A549 (cell line): Measurements from ENCODE around the gene KRTAP5-2. TPM values are rescaled to one million over a fixed set of nuclear protein-coding genes. Genes with fewer than 3 reads are reported as not detected.

Source experiments
- ATAC-seq, 2 experiments: fragments of 200-7000 bp in 1 of 2; fragments of >200 bp in 1 of 2; cut with Nextera tagmentation in 1 of 2; cut with Tn5 transposase in 1 of 2; 3 replicates each; pipeline versions ENCODE4 v1.8.0 to v1.9.1; 2018 to 2020; ENCODE audit warnings: mild to moderate bottlenecking in 1 of 2, moderate library complexity in 1 of 2
- CTCF ChIA-PET: fragments of 300-600 bp; sonication (Branson Sonifier 250); formaldehyde crosslinking; extraction: SDS; loops from one replicate; lab custom pipeline; 2021; ENCODE audit warnings: antibody characterized with exemption, inconsistent platforms; lab: Yijun Ruan, JAX
- POLR2A ChIA-PET: fragments of 350-600 bp; formaldehyde crosslinking; extraction: SDS; loops from one replicate; lab custom pipeline; 2021; ENCODE audit warnings: antibody characterized with exemption, inconsistent platforms; lab: Yijun Ruan, JAX
- DNase-seq, 2 experiments: peaks; one replicate each; pipeline versions ENCODE4 v3.0.0 to v3.0.0-alpha.2; 2011 to 2016; ENCODE audit warnings: low read depth in 1 of 2, low spot score in 1 of 2
- FAIRE-seq: peaks from 2 replicates; lab custom pipeline; 2011; peaks lifted over from hg19 to GRCh38; lab: Jason Lieb, UNC
- H3K27ac ChIP-seq, 2 experiments: fragments of >200 bp; sonication (Bioruptor Twin); formaldehyde crosslinking; 3 replicates each; pipeline ENCODE4 v1.5.1; 2016 to 2017
- H3K4me1 ChIP-seq: fragments of >200 bp; sonication (Bioruptor Twin); formaldehyde crosslinking; 3 replicates; pipeline ENCODE4 v1.6.1; 2016
- H3K4me2 ChIP-seq: fragments of >200 bp; sonication (Bioruptor Twin); formaldehyde crosslinking; 3 replicates; pipeline ENCODE4 v1.6.1; 2016
- H3K4me3 ChIP-seq: fragments of >200 bp; sonication (Bioruptor Twin); formaldehyde crosslinking; 3 replicates; pipeline ENCODE4 v1.5.1; 2016
- H3K9me3 ChIP-seq: fragments of >200 bp; sonication (Bioruptor Twin); formaldehyde crosslinking; 3 replicates; pipeline ENCODE4 v1.6.1; 2016
- BCL3 ChIP-seq: fragments of >200 bp; sonication (Bioruptor Twin); formaldehyde crosslinking; IDR thresholded peaks from 3 replicates; pipeline ENCODE4 v1.6.1; 2016
- CBX2 ChIP-seq: fragments of 200-600 bp; sonication (generic); IDR thresholded peaks from 2 replicates; pipeline ENCODE4 v1.6.1; 2016; ENCODE audit warnings: low read depth, mild to moderate bottlenecking, borderline replicate concordance
- CHD2 ChIP-seq: fragments of 150-350 bp; IDR thresholded peaks from 2 replicates; pipeline ENCODE4 v1.6.1; 2014; ENCODE audit warnings: low read length; ENCODE audit not compliant: partially characterized antibody
- ELK1 ChIP-seq: fragments of 150-350 bp; IDR thresholded peaks from 2 replicates; pipeline ENCODE4 v1.6.1; 2014; ENCODE audit warnings: low read depth, mild to moderate bottlenecking, low read length
- FOSL2 ChIP-seq, 2 experiments: fragments of 450-650 bp in 1 of 2; fragments of >200 bp in 1 of 2; sonication (Bioruptor Twin) in 1 of 2; formaldehyde crosslinking; IDR thresholded peaks; 2 replicates each; pipeline versions ENCODE4 v1.5.0 to v1.6.1; 2016 to 2020; ENCODE audit warnings: mild to moderate bottlenecking in 1 of 2, moderate library complexity in 1 of 2
- FOXS1 ChIP-seq: fragments of 250-450 bp; sonication (Bioruptor Pico); IDR thresholded peaks from 2 replicates; pipeline ENCODE4 v1.5.0; 2020; ENCODE audit warnings: mild to moderate bottlenecking, moderate library complexity
- GATA3 ChIP-seq: IDR thresholded peaks from 2 replicates; pipeline ENCODE4 v1.6.1; 2012; ENCODE audit warnings: borderline replicate concordance
- HDAC2 ChIP-seq: fragments of 200-600 bp; sonication (generic); IDR thresholded peaks from 2 replicates; pipeline ENCODE4 v1.6.1; 2016
- HEYL ChIP-seq: fragments of 250-450 bp; sonication (Bioruptor Pico); IDR thresholded peaks from 2 replicates; pipeline ENCODE4 v1.8.0; 2021; ENCODE audit warnings: mild to moderate bottlenecking, moderate library complexity
- HOXA7 ChIP-seq: fragments of 250-450 bp; sonication (Bioruptor Pico); IDR thresholded peaks from 2 replicates; pipeline ENCODE4 v1.5.0; 2020; ENCODE audit warnings: mild to moderate bottlenecking, moderate library complexity
- JUN ChIP-seq, 2 experiments: fragments of >200 bp; sonication (Bioruptor Twin); formaldehyde crosslinking; IDR thresholded peaks; 2 replicates in 1 of 2; 3 replicates in 1 of 2; pipeline ENCODE4 v1.6.1; 2016 to 2017
- KDM5A ChIP-seq: fragments of 200-600 bp; sonication (generic); IDR thresholded peaks from 2 replicates; pipeline ENCODE4 v1.6.1; 2016; ENCODE audit warnings: antibody characterized with exemption, mild to moderate bottlenecking
- MAZ ChIP-seq: fragments of 150-350 bp; IDR thresholded peaks from 2 replicates; pipeline ENCODE4 v1.6.1; 2014; ENCODE audit warnings: antibody characterized with exemption, low read depth, low read length, borderline replicate concordance
- MYC ChIP-seq: IDR thresholded peaks from 2 replicates; pipeline ENCODE4 v1.6.1; 2012; ENCODE audit warnings: mild to moderate bottlenecking, inconsistent platforms, low read length, improper control_type of control experiment, borderline replicate concordance
- NFE2L2 ChIP-seq: fragments of 150-350 bp; conservative IDR thresholded peaks from 2 replicates; pipeline ENCODE4 v1.6.1; 2014; ENCODE audit warnings: low read length
- NPAS2 ChIP-seq: fragments of 250-450 bp; sonication (Bioruptor Pico); IDR thresholded peaks from 2 replicates; pipeline ENCODE4 v1.8.0; 2022; ENCODE audit warnings: mild to moderate bottlenecking, moderate library complexity, borderline replicate concordance
- POLR2A ChIP-seq: IDR thresholded peaks from 2 replicates; pipeline ENCODE4 v1.6.1; 2012; ENCODE audit warnings: mild to moderate bottlenecking, low read length
- POLR2AphosphoS2 ChIP-seq: conservative IDR thresholded peaks from 2 replicates; pipeline ENCODE4 v1.6.1; 2012; ENCODE audit warnings: low read length, improper control_type of control experiment, inconsistent platforms
- RAD21 ChIP-seq, 2 experiments: fragments of >200 bp in 1 of 2; sonication (Bioruptor Twin) in 1 of 2; formaldehyde crosslinking in 1 of 2; IDR thresholded peaks in 1 of 2; conservative IDR thresholded peaks in 1 of 2; 2 replicates in 1 of 2; 3 replicates in 1 of 2; pipeline ENCODE4 v1.6.1; 2012 to 2018; ENCODE audit warnings: inconsistent platforms in 1 of 2
- RARB ChIP-seq: fragments of 250-450 bp; sonication (Bioruptor Pico); IDR thresholded peaks from 2 replicates; pipeline ENCODE4 v1.8.0; 2021; ENCODE audit warnings: mild to moderate bottlenecking, moderate library complexity
- RNF2 ChIP-seq: fragments of 200-600 bp; sonication (generic); IDR thresholded peaks from 2 replicates; pipeline ENCODE4 v1.6.1; 2016; ENCODE audit warnings: low read depth, mild to moderate bottlenecking, antibody characterized with exemption, moderate library complexity, borderline replicate concordance
- TFCP2L1 ChIP-seq: fragments of 250-450 bp; sonication (Bioruptor Pico); IDR thresholded peaks from 2 replicates; pipeline ENCODE4 v1.5.0; 2021; ENCODE audit warnings: mild to moderate bottlenecking
- ZSCAN20 ChIP-seq: fragments of 250-450 bp; sonication (Bioruptor Pico); IDR thresholded peaks from 2 replicates; pipeline ENCODE4 v1.8.0; 2022; ENCODE audit warnings: mild to moderate bottlenecking, moderate library complexity
- WGBS: methylation state at CpG from one replicate; pipeline ENCODE4 v1.1.6; 2017; ENCODE audit errors: missing lambda C conversion rate; 5-methylcytosine and 5-hydroxymethylcytosine counted together
- polyA plus RNA-seq, 4 experiments: library from polyadenylated mRNA; depleted of rRNA in 3 of 4; stranded (reverse); fragments of >200 nt; fragmentation: RNase III in 1 of 4; extraction: RNeasy Plus Mini Kit Qiagen cat#74134 plus additional on column Dnase treatment in 1 of 4; gene quantifications; 2 replicates in 3 of 4; 3 replicates in 1 of 4; pipeline ENCODE4 v1.2.3, GENCODE V29; 2011 to 2017

The KRTAP5-2 gene
- polyA plus RNA-seq, 2 of the 4 experiments (the other 2 are of a cell fraction): not detected

GRCh38 chr11:1643146-1643690 is 45.1 kb upstream of the KRTAP5-2 start:
- TF ChIP-seq RARB (CRISPR knock-in tag) (no peak), GATA3 (no peak), CBX2 (no peak), HOXA7 (CRISPR knock-in tag) (no peak), JUN (IDR thresholded peaks at IDR 0.05) (no peak), MYC (no peak), RAD21 (conservative IDR thresholded peaks at IDR 0.05 in 1 of 2, IDR thresholded peaks at IDR 0.05 in 1 of 2) (no peak), NFE2L2 (no peak), ELK1 (no peak), MAZ (no peak), NPAS2 (CRISPR knock-in tag) (no peak), POLR2A (no peak)
- H3K4me1 ChIP-seq: no peaks in the 10 kb centered on the region
- ChIA-PET CTCF (interaction anchor here (1.1 to 3.4 kb wide), 7 partner anchors 10 to 513 kb away, joined by 4 to 18 read pairs (median 6); no protein-coding TSS in a partner anchor), POLR2A (interaction anchor here (0.6 kb wide), 1 partner anchor 1350 kb away, joined by 13 read pairs; no protein-coding TSS in a partner anchor)
- H3K9me3 ChIP-seq: no peaks in the 10 kb centered on the region
- H3K27ac ChIP-seq: no peak overlapping the region
- DNase-seq (no peak), ATAC-seq (no peak), FAIRE-seq (no peak)
- H3K4me2 ChIP-seq: no peak overlapping the region
- 73% methylated on average over 14 of the region's 20 CpGs for WGBS
- no peak overlapping the region for H3K4me3 ChIP-seq

- Histone ChIP-seq H3K9me3 (no peaks in the 10 kb centered on the region), H3K27ac (no peak overlapping the region), H3K4me1 (no peaks in the 10 kb centered on the region)
- ATAC-seq (no peak), FAIRE-seq (no peak)
- TF ChIP-seq ZSCAN20 (CRISPR knock-in tag) (no peak), POLR2AphosphoS2 (no peak), FOXS1 (CRISPR knock-in tag) (no peak), CHD2 (no peak), TFCP2L1 (CRISPR knock-in tag) (no peak), HEYL (no peak), FOSL2 (IDR thresholded peaks at IDR 0.05) (no peak), FOSL2 (CRISPR knock-in tag; IDR thresholded peaks at IDR 0.05) (no peak), HDAC2 (no peak), KDM5A (no peak), BCL3 (no peak), RNF2 (no peak), ELK1 (no peak)
- TF ChIP-seq, all 56 proteins: peak for 0
- Histone ChIP-seq H3K4me2 (no peak overlapping the region), H3K4me3 (no peak overlapping the region)
- 31% methylated on average over 13 of the region's 29 CpGs for WGBS
- DNase-seq: no peak
- CTCF ChIA-PET: interaction anchor here (1.1 to 6.3 kb wide), 9 partner anchors 8 to 514 kb away, joined by 3 to 54 read pairs (median 6); partner anchors contain the start of genes KRTAP5-5 and SYT8
- POLR2A ChIA-PET: interaction anchor here (0.6 kb wide), 1 partner anchor 1351 kb away, joined by 13 read pairs; no protein-coding TSS in a partner anchor
Observed at GRCh38 chr11:1642288-1643145, 44.4 kb upstream of the KRTAP5-2 start.
